Activated effector memory CD4-positive, alpha-beta T cell treated with anti-CD3 and anti-CD28 coated beads, Interleukin-2, amount 50 U/mL, for 16 hours (primary cell): Measurements from ENCODE around the gene LRRC63.

ENCODE experiments used
- DNase-seq: peaks from one replicate; pipeline ENCODE4 v3.0.0-alpha.2; 2020

LRRC63 gene

GRCh38 chr13:46315036-46315435 is 103.3 kb downstream of the LRRC63 start:
- DNase-seq: no peak

GRCh38 chr13:46315491-46316075 is 103.9 kb downstream of the LRRC63 start:
- DNase-seq: no peak

- DNase-seq: no peak
Observed at GRCh38 chr13:46317120-46317519, 105.4 kb downstream of the LRRC63 start.

- no peak for DNase-seq
Observed at GRCh38 chr13:46318986-46319385, 107.3 kb downstream of the LRRC63 start.

- no peak for DNase-seq
Observed at GRCh38 chr13:46320406-46320805, 108.7 kb downstream of the LRRC63 start.

- DNase-seq: no peak
Observed at GRCh38 chr13:46320821-46321220, 109.1 kb downstream of the LRRC63 start.

- peak; percentile 85 for DNase-seq
Observed at GRCh38 chr13:46321494-46322225, 109.9 kb downstream of the LRRC63 start.

GRCh38 chr13:46324976-46325375 is 113.2 kb downstream of the LRRC63 start:
- DNase-seq: no peak
